GM20000 (cell line): ENCODE data around the gene PRORP.

Experiments
- DNase-seq: peaks from one replicate; pipeline ENCODE4 v3.0.0; 2012; ENCODE audit warnings: low spot score
- TF ChIP-seq, protein P1 (sequence below): IDR thresholded peaks from 2 replicates; pipeline ENCODE4 v1.5.1; 2012; ENCODE audit warnings: mild to moderate bottlenecking, control low read depth; ENCODE audit errors: extremely low read depth, missing control alignments

Gene PRORP

DNA sequence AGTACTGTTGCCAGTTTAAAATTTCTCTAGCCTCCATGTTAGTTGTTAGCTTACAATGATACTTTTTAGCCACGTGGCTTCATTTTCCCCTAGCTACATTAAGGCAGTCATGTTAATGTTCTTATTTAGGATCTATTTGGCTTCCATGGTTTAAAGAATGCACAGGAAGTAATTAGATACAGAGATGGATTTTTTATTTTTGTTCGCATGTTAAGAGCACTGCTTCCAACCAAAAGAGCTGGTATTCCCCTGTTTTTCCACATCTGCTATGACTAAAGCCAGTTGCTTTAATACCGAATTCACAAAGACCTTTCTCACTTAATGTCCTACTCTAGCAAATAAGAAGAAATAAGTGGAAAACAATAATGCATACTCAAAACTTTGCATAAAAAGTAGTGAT, 45.1 kb downstream of the PRORP start:
- no peak for DNase-seq
- TF ChIP-seq, protein P1, sequence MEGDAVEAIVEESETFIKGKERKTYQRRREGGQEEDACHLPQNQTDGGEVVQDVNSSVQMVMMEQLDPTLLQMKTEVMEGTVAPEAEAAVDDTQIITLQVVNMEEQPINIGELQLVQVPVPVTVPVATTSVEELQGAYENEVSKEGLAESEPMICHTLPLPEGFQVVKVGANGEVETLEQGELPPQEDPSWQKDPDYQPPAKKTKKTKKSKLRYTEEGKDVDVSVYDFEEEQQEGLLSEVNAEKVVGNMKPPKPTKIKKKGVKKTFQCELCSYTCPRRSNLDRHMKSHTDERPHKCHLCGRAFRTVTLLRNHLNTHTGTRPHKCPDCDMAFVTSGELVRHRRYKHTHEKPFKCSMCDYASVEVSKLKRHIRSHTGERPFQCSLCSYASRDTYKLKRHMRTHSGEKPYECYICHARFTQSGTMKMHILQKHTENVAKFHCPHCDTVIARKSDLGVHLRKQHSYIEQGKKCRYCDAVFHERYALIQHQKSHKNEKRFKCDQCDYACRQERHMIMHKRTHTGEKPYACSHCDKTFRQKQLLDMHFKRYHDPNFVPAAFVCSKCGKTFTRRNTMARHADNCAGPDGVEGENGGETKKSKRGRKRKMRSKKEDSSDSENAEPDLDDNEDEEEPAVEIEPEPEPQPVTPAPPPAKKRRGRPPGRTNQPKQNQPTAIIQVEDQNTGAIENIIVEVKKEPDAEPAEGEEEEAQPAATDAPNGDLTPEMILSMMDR: no peak
